Astrocyte of the spinal cord (primary cell): Measurements from ENCODE around the gene CENPC.

Experiments
- DNase-seq: peaks from one replicate; pipeline ENCODE4 v3.0.0; 2011; ENCODE audit warnings: low read depth, low spot score
- H3K4me3 ChIP-seq: 2 replicates; pipeline ENCODE4 v1.5.1; 2011; ENCODE audit warnings: low read depth, mild to moderate bottlenecking, low read length, moderate library complexity
- in situ Hi-C: cut with HindIII; loops from 2 replicates; pipeline ENCODE4 v1.10.0; 2017; ENCODE audit warnings: low sequenced_read_pairs
- TF ChIP-seq, protein P1 (sequence below): IDR thresholded peaks from 2 replicates; pipeline ENCODE4 v1.5.1; 2012; ENCODE audit warnings: low read depth, mild to moderate bottlenecking, low read length, inconsistent platforms

The CENPC gene

DNA sequence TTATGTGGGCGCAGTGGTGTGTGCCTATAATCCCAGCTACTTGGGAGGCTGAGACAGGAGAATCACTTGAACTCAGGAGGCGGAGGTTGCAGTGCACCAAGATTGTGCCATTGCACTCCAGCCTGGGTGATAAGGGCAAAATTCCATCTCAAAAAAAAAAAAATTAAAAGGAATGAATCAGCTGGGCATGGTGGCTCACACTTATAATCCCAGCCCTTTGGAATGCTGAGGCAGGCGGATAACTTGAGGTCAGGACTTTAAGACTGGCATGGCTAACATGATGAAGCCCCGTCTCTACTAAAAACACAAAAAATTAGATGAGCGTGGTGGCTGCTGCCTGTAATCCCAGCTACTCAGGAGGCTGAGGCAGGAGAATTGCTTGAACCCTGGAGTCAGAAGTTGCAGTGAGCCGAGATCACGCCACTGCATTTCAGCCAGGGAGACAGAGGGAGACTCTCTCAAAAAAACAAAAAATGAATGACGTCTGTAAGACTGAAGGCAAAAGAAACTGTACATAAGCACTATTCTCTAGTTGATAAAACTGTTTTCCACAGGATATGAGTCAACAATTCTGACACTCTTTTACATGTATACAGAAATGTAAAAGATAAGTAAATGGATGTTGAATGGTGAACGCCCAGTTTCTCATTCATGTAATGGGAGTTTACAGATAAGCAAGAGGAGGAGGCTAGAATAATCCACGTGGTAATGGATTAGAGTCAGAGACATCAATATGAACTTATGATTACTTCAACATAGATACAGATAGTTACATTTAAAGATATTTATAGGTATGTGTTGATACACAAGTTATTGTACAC, 22.2 kb downstream of the CENPC start:
- TF ChIP-seq, protein P1, sequence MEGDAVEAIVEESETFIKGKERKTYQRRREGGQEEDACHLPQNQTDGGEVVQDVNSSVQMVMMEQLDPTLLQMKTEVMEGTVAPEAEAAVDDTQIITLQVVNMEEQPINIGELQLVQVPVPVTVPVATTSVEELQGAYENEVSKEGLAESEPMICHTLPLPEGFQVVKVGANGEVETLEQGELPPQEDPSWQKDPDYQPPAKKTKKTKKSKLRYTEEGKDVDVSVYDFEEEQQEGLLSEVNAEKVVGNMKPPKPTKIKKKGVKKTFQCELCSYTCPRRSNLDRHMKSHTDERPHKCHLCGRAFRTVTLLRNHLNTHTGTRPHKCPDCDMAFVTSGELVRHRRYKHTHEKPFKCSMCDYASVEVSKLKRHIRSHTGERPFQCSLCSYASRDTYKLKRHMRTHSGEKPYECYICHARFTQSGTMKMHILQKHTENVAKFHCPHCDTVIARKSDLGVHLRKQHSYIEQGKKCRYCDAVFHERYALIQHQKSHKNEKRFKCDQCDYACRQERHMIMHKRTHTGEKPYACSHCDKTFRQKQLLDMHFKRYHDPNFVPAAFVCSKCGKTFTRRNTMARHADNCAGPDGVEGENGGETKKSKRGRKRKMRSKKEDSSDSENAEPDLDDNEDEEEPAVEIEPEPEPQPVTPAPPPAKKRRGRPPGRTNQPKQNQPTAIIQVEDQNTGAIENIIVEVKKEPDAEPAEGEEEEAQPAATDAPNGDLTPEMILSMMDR = no peak
- no peak overlapping the region for H3K4me3 ChIP-seq
- in situ Hi-C loops = no loop called here
- peak; percentile 23 for DNase-seq

DNA sequence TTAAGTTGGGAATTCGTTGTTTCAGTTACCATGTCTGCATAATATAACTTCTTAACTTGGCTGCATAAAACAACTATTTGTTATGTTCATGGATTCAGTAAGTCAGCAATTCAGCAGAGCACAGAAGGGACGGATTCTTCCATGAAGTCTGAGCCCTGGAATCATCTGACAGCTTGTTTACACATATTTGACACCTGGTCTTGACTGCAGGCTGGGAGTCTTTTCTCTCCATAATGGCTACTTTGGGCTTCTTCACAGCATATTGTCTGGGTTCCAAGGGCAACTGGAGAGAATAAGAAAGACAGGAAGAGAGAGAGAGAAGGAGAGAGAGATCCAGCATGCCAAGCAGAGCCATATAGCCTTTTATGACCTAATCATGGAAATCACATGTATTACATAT, 23.1 kb downstream of the CENPC start:
- in situ Hi-C loops = no loop called here
- TF ChIP-seq, protein P1 = no peak
- DNase-seq = no peak
- no peak overlapping the region for H3K4me3 ChIP-seq

DNA sequence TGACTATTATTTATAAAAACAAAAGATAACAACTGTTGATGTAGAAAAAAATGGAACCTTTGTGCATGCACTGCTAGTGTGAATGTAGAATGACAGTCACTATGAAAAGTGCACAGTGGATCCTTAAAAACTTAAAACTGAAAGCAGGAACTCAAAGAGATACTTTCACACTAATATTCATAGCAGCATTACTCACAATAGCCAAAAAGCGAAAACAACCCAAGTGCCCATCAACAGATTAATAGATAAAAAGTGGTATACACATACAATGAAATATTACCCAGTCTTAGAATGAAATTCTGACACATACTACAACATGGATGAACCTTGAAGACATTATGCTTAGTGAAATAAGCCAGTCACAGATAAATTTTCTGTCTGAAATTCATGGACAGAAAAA, 23.8 kb downstream of the CENPC start:
- in situ Hi-C loops = no loop called here
- no peak overlapping the region for H3K4me3 ChIP-seq
- DNase-seq = no peak
- TF ChIP-seq, protein P1 = no peak

DNA sequence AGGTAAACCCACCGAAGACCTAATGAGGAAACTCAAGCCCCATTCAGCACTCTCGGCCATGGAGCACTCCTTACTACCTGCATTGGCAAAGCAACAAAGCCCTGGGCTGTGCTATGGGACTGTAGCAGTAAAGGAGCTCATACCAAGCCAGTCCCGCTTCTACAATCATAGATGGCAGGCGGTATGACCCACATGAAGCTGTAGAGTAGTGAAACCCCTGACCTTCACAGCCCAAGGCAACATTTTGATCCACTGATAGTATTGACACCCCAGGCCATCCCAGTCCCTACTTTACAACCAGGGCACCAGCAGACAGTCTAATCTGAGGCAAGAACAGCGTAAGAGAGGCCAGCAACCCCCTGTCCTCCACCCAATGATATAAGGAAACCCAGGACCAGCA, 25.2 kb downstream of the CENPC start:
- in situ Hi-C loops = no loop called here
- DNase-seq = no peak
- H3K4me3 ChIP-seq = no peak overlapping the region
- TF ChIP-seq, protein P1 = no peak

DNA sequence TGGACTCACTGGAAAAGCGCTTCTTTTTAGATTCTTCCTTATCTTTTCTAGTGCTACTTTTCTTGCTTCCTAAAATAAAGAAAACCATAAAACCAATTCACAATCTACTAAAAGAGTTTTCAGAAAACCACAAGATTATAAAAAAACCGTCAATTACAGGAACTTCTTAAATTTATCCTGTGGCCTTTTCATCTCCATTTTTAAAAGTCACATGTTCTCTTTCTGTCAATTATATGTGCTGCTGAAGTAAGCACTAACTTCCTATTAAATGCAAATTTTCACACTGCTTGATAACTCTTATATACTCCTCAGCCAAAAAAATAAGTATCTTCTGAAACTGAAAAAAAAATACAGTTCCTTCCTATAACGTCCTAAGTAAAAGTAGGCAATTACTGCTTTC, 32.8 kb downstream of the CENPC start:
- TF ChIP-seq, protein P1 = no peak
- in situ Hi-C loops = no loop called here
- no peak overlapping the region for H3K4me3 ChIP-seq
- DNase-seq = no peak

DNA sequence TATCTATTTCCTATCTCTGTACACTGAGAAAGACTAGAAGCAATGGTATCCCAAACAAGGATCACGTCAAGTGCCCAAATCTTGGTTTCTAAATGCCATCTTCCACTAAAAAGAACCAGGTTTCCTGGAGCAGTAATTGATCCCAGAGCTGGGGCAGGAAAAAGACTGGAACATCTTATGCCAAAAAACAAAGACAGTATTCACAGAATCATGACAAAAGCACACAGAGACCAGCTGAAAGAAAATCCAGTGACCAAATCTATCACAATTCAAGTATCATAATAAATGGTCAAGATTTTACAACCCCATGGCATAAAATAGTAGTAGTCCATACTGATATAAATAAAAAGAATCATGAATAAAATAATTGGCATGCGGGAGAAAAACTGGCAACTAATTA, 44.9 kb downstream of the CENPC start:
- TF ChIP-seq, protein P1 = no peak
- in situ Hi-C loops = no loop called here
- no peak for DNase-seq
- H3K4me3 ChIP-seq = no peak overlapping the region
